HepG2 (cell line): Measurements from ENCODE around the gene GNPAT. TPM values are rescaled to one million over a fixed set of nuclear protein-coding genes. Genes with fewer than 3 reads are reported as not detected.

ENCODE experiments used
- AGO2 ChIP-seq: fragments of 200-400 bp; formaldehyde crosslinking; optimal IDR thresholded peaks from 2 replicates; pipeline ENCODE3; 2017; ENCODE audit warnings: mild to moderate bottlenecking, low read depth, low read length, moderate library complexity
- EP300 ChIP-seq, 3 experiments: sonication (generic) in 1 of 3; formaldehyde crosslinking in 1 of 3; IDR thresholded peaks; 2 replicates each; pipeline versions ENCODE4 v1.5.1 to v1.6.1; 2011 to 2020; ENCODE audit warnings: low read depth in 2 of 3, low read length in 2 of 3, borderline replicate concordance in 1 of 3, improper control_type of control experiment in 1 of 3, mild to moderate bottlenecking in 1 of 3, missing genetic modification reagents in 1 of 3, moderate library complexity in 1 of 3
- NCOA1 ChIP-seq: sonication (generic); formaldehyde crosslinking; IDR thresholded peaks from 2 replicates; pipeline ENCODE4 v1.9.0; 2021; ENCODE audit warnings: missing genetic modification reagents
- PLRG1 ChIP-seq: fragments of 450-650 bp; conservative IDR thresholded peaks from 2 replicates; pipeline ENCODE4 v1.6.1; 2016
- POLR2G ChIP-seq: fragments of 200-400 bp; formaldehyde crosslinking; IDR thresholded peaks from 2 replicates; pipeline ENCODE4 v1.6.1; 2018; ENCODE audit warnings: mild to moderate bottlenecking, low read depth, low read length, moderate library complexity
- SIX4 ChIP-seq: sonication (generic); formaldehyde crosslinking; IDR thresholded peaks from 2 replicates; pipeline ENCODE4 v1.4.0; 2020; ENCODE audit warnings: missing genetic modification reagents
- SP1 ChIP-seq, 2 experiments: fragments of 450-650 bp in 1 of 2; sonication (generic) in 1 of 2; formaldehyde crosslinking in 1 of 2; IDR thresholded peaks; 2 replicates each; pipeline versions ENCODE4 v1.4.0 to v1.6.1; 2016 to 2020; ENCODE audit warnings: missing genetic modification reagents in 1 of 2
- WIZ ChIP-seq: sonication (generic); formaldehyde crosslinking; IDR thresholded peaks from 2 replicates; pipeline ENCODE4 v1.5.1; 2020; ENCODE audit warnings: mild to moderate bottlenecking, missing genetic modification reagents
- ZFYVE20 ChIP-seq: sonication (generic); formaldehyde crosslinking; IDR thresholded peaks from 2 replicates; pipeline ENCODE4 v1.8.0; 2023; ENCODE audit warnings: low read depth, mild to moderate bottlenecking, moderate library complexity, missing genetic modification reagents, borderline replicate concordance
- ZMYM2 ChIP-seq: sonication (generic); formaldehyde crosslinking; IDR thresholded peaks from 2 replicates; pipeline ENCODE4 v1.8.0; 2022; ENCODE audit warnings: mild to moderate bottlenecking, missing genetic modification reagents
- ZNF205 ChIP-seq: IDR thresholded peaks from 2 replicates; pipeline ENCODE4 v1.6.1; 2018; ENCODE audit warnings: missing biosample characterization, missing genetic modification reagents
- ZNF251 ChIP-seq: sonication (generic); formaldehyde crosslinking; IDR thresholded peaks from 2 replicates; pipeline ENCODE4 v1.9.0; 2021; ENCODE audit warnings: mild to moderate bottlenecking, missing genetic modification reagents
- ZNF263 ChIP-seq: sonication (generic); formaldehyde crosslinking; IDR thresholded peaks from 2 replicates; pipeline ENCODE4 v1.4.0; 2020; ENCODE audit warnings: missing genetic modification reagents
- ZNF326 ChIP-seq: sonication (generic); formaldehyde crosslinking; IDR thresholded peaks from 2 replicates; pipeline ENCODE4 v1.4.0; 2020; ENCODE audit warnings: missing genetic modification reagents, borderline replicate concordance
- ZNF781 ChIP-seq: sonication (generic); formaldehyde crosslinking; IDR thresholded peaks from 2 replicates; pipeline ENCODE4 v1.5.1; 2020; ENCODE audit warnings: borderline replicate concordance, mild to moderate bottlenecking, missing genetic modification reagents; ENCODE audit errors: not compliant biosample characterization
- polyA plus RNA-seq, 8 experiments: library from polyadenylated mRNA; depleted of rRNA in 3 of 8; stranded (reverse) in 7 of 8; unstranded in 1 of 8; fragments of >200 nt; fragmentation: Illumina TruSeq in 4 of 8; extraction: Trizol in 4 of 8; gene quantifications; 2 replicates each; pipeline versions ENCODE4 v1.2.1 to v1.2.3, GENCODE V29; 2011 to 2016; ENCODE audit warnings: low read depth in 4 of 8, missing spikeins in 1 of 8, mixed read lengths in 1 of 8; ENCODE audit not compliant: insufficient read depth in 1 of 8
- total RNA-seq, 5 experiments: library from RNA; depleted of rRNA; stranded (reverse); fragments of >200 nt; fragmentation: Illumina TruSeq; extraction: Trizol; gene quantifications; 2 replicates each; pipeline ENCODE4 v1.2.3, GENCODE V29; 2016; ENCODE audit warnings: low read depth in 1 of 5
- TF ChIP-seq, protein P1 (sequence below): sonication (generic); formaldehyde crosslinking; IDR thresholded peaks from 2 replicates; pipeline ENCODE4 v1.8.1; 2022; ENCODE audit warnings: mild to moderate bottlenecking, missing genetic modification reagents
- TF ChIP-seq, protein P2 (sequence below): conservative IDR thresholded peaks from 2 replicates; pipeline ENCODE4 v1.6.1; 2018; ENCODE audit warnings: missing genetic modification reagents
- TF ChIP-seq, protein P3 (sequence below): sonication (generic); formaldehyde crosslinking; IDR thresholded peaks from 2 replicates; pipeline ENCODE4 v1.9.0; 2022; ENCODE audit warnings: low read depth, missing genetic modification reagents
- TF ChIP-seq, protein P4 (sequence below): sonication (generic); formaldehyde crosslinking; IDR thresholded peaks from 2 replicates; pipeline ENCODE4 v1.9.0; 2021; ENCODE audit warnings: missing genetic modification reagents, mild to moderate bottlenecking, borderline replicate concordance
- TF ChIP-seq, protein P5 (sequence below): sonication (generic); formaldehyde crosslinking; IDR thresholded peaks from 2 replicates; pipeline ENCODE4 v1.4.0; 2020; ENCODE audit warnings: missing genetic modification reagents, mild to moderate bottlenecking, borderline replicate concordance

GNPAT gene
- total and polyA plus RNA-seq, 2 of the 13 experiments (the other 11 are each of a cell fraction or from before 2014, with no cell fraction given) = 58.3 to 114 TPM

DNA sequence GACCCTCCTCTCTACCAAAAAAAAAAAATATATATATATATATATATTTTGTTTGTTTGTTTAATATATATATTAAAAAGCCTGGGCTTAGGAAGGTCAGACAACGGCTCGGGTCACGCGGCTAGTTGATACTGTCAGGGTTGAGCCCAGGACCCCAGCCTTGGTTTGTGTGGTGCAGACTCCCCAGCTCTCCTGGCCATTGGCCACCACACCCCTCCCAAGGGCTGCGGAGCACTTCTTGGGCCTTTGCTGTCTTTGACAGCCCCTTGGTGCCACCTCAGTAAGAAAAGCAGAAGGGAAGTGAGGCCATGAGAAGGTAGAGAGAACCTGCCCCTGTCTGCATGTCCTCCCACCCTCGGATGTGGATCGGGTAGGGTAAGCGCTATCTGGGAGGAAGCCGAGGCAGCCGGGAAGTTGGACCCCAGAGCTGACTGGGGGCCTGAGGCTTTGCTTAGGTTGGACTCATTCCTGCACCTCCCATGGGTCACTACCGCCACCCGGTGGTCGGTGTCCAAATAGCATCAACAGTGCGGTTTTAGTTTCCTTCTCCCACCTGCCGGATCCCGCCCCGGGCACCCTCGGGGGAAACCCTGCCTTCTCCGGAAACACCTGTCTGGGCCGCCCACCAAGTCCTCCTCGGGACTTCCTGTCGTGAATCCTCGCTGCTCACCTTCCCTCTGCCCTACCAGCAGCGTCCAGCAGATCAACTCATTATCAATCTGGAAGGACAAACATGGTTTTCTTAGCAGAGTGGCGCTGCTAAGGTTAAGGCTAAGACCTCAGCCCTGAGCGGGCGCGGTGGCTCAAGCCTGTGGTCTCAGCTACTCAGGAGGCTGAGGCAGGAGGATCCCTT lies 29.8 kb upstream of the GNPAT start (continued):
- TF ChIP-seq, protein P1, sequence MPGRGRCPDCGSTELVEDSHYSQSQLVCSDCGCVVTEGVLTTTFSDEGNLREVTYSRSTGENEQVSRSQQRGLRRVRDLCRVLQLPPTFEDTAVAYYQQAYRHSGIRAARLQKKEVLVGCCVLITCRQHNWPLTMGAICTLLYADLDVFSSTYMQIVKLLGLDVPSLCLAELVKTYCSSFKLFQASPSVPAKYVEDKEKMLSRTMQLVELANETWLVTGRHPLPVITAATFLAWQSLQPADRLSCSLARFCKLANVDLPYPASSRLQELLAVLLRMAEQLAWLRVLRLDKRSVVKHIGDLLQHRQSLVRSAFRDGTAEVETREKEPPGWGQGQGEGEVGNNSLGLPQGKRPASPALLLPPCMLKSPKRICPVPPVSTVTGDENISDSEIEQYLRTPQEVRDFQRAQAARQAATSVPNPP (CRISPR knock-in tag) = no peak
- TF ChIP-seq ZNF251 (CRISPR knock-in tag) (no peak), POLR2G (peak; percentile 47; the same call in 1 of the 2 replicates), NCOA1 (CRISPR knock-in tag) (no peak), ZMYM2 (CRISPR knock-in tag) (no peak), ZNF263 (peak; percentile 78), AGO2 (no peak), ZNF326 (CRISPR knock-in tag) (no peak), PLRG1 (no peak), ZNF781 (CRISPR knock-in tag) (no peak), WIZ (no peak), EP300 (IDR thresholded peaks at IDR 0.05; ENCODE audit: low read depth in 2 of 2, low read length in 2 of 2) (no peak), EP300 (CRISPR knock-in tag; IDR thresholded peaks at IDR 0.05; ENCODE audit: borderline replicate concordance) (peak; percentile 19; the same call in 1 of the 2 replicates), ZFYVE20 (CRISPR knock-in tag) (no peak), SP1 (IDR thresholded peaks at IDR 0.05) (no peak), SP1 (CRISPR knock-in tag; IDR thresholded peaks at IDR 0.05) (no peak), ZNF205 (CRISPR knock-in tag) (peak; percentile 69; the same call in 1 of the 2 replicates), SIX4 (CRISPR knock-in tag) (no peak)
- TF ChIP-seq, protein P2, sequence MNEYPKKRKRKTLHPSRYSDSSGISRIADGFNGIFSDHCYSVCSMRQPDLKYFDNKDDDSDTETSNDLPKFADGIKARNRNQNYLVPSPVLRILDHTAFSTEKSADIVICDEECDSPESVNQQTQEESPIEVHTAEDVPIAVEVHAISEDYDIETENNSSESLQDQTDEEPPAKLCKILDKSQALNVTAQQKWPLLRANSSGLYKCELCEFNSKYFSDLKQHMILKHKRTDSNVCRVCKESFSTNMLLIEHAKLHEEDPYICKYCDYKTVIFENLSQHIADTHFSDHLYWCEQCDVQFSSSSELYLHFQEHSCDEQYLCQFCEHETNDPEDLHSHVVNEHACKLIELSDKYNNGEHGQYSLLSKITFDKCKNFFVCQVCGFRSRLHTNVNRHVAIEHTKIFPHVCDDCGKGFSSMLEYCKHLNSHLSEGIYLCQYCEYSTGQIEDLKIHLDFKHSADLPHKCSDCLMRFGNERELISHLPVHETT (CRISPR knock-in tag) = no peak
- TF ChIP-seq, protein P3, sequence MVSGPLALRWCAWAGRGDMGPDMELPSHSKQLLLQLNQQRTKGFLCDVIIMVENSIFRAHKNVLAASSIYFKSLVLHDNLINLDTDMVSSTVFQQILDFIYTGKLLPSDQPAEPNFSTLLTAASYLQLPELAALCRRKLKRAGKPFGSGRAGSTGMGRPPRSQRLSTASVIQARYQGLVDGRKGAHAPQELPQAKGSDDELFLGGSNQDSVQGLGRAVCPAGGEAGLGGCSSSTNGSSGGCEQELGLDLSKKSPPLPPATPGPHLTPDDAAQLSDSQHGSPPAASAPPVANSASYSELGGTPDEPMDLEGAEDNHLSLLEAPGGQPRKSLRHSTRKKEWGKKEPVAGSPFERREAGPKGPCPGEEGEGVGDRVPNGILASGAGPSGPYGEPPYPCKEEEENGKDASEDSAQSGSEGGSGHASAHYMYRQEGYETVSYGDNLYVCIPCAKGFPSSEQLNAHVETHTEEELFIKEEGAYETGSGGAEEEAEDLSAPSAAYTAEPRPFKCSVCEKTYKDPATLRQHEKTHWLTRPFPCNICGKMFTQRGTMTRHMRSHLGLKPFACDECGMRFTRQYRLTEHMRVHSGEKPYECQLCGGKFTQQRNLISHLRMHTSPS (CRISPR knock-in tag) = no peak
- TF ChIP-seq, protein P4, sequence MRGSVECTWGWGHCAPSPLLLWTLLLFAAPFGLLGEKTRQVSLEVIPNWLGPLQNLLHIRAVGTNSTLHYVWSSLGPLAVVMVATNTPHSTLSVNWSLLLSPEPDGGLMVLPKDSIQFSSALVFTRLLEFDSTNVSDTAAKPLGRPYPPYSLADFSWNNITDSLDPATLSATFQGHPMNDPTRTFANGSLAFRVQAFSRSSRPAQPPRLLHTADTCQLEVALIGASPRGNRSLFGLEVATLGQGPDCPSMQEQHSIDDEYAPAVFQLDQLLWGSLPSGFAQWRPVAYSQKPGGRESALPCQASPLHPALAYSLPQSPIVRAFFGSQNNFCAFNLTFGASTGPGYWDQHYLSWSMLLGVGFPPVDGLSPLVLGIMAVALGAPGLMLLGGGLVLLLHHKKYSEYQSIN (CRISPR knock-in tag) = no peak
- TF ChIP-seq, protein P5, sequence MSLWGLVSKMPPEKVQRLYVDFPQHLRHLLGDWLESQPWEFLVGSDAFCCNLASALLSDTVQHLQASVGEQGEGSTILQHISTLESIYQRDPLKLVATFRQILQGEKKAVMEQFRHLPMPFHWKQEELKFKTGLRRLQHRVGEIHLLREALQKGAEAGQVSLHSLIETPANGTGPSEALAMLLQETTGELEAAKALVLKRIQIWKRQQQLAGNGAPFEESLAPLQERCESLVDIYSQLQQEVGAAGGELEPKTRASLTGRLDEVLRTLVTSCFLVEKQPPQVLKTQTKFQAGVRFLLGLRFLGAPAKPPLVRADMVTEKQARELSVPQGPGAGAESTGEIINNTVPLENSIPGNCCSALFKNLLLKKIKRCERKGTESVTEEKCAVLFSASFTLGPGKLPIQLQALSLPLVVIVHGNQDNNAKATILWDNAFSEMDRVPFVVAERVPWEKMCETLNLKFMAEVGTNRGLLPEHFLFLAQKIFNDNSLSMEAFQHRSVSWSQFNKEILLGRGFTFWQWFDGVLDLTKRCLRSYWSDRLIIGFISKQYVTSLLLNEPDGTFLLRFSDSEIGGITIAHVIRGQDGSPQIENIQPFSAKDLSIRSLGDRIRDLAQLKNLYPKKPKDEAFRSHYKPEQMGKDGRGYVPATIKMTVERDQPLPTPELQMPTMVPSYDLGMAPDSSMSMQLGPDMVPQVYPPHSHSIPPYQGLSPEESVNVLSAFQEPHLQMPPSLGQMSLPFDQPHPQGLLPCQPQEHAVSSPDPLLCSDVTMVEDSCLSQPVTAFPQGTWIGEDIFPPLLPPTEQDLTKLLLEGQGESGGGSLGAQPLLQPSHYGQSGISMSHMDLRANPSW (CRISPR knock-in tag) = no peak
